HepG2 (cell line): ENCODE results near the gene OGFOD3. TPM values are rescaled to one million over a fixed set of nuclear protein-coding genes. Genes with fewer than 3 reads are reported as not detected.
A peak's percentile ranks its signal among the peaks of the same experiment; 100 is the strongest.

Source experiments
- ATF4 ChIP-seq, 2 experiments: fragments of 450-650 bp in 1 of 2; sonication (generic) in 1 of 2; formaldehyde crosslinking; IDR thresholded peaks; 2 replicates each; pipeline versions ENCODE4 v1.5.0 to v1.8.0; 2020 to 2022; ENCODE audit warnings: mild to moderate bottlenecking in 1 of 2, missing genetic modification reagents in 1 of 2
- DDIT3 ChIP-seq: sonication (generic); formaldehyde crosslinking; IDR thresholded peaks from 2 replicates; pipeline ENCODE4 v1.4.0; 2020; ENCODE audit warnings: mild to moderate bottlenecking, missing genetic modification reagents
- DNMT1 ChIP-seq: sonication (generic); formaldehyde crosslinking; IDR thresholded peaks from 2 replicates; pipeline ENCODE4 v1.5.1; 2020; ENCODE audit warnings: mild to moderate bottlenecking, missing genetic modification reagents
- DRAP1 ChIP-seq: IDR thresholded peaks from 2 replicates; pipeline ENCODE4 v1.6.1; 2016; ENCODE audit warnings: missing genetic modification reagents, missing compliant biosample characterization
- FOXM1 ChIP-seq: sonication (generic); formaldehyde crosslinking; IDR thresholded peaks from 2 replicates; pipeline ENCODE4 v1.5.0; 2020; ENCODE audit warnings: missing genetic modification reagents
- FOXO1 ChIP-seq: sonication (generic); formaldehyde crosslinking; IDR thresholded peaks from 2 replicates; pipeline ENCODE4 v1.4.0; 2020; ENCODE audit warnings: missing genetic modification reagents
- FOXO4 ChIP-seq: sonication (generic); formaldehyde crosslinking; conservative IDR thresholded peaks from 2 replicates; pipeline ENCODE4 v1.8.1; 2023; ENCODE audit warnings: missing genetic modification reagents
- RFX5 ChIP-seq: IDR thresholded peaks from 2 replicates; pipeline ENCODE4 v1.6.1; 2011; ENCODE audit warnings: low read depth, low read length, improper control_type of control experiment
- TBX3 ChIP-seq: fragments of 450-650 bp; IDR thresholded peaks from 2 replicates; pipeline ENCODE4 v1.6.1; 2017; ENCODE audit warnings: antibody characterized with exemption, mild to moderate bottlenecking, inconsistent platforms, borderline replicate concordance
- TIGD3 ChIP-seq: sonication (generic); formaldehyde crosslinking; IDR thresholded peaks from 2 replicates; pipeline ENCODE4 v1.5.1; 2020; ENCODE audit warnings: mild to moderate bottlenecking, missing genetic modification reagents, borderline replicate concordance
- ZBTB1 ChIP-seq: sonication (generic); formaldehyde crosslinking; IDR thresholded peaks from 2 replicates; pipeline ENCODE4 v1.4.0; 2020; ENCODE audit warnings: missing genetic modification reagents, borderline replicate concordance
- ZBTB8A ChIP-seq: sonication (generic); formaldehyde crosslinking; IDR thresholded peaks from 2 replicates; pipeline ENCODE4 v1.4.0; 2020; ENCODE audit warnings: mild to moderate bottlenecking, low read depth, missing genetic modification reagents, borderline replicate concordance
- ZFP36L1 ChIP-seq: sonication (generic); formaldehyde crosslinking; IDR thresholded peaks from 2 replicates; pipeline ENCODE4 v1.8.0; 2022; ENCODE audit warnings: mild to moderate bottlenecking, missing genetic modification reagents, moderate library complexity
- ZFY ChIP-seq: sonication (generic); formaldehyde crosslinking; IDR thresholded peaks from 2 replicates; pipeline ENCODE4 v1.4.0; 2020; ENCODE audit warnings: missing genetic modification reagents
- ZNF17 ChIP-seq: sonication (generic); formaldehyde crosslinking; IDR thresholded peaks from 2 replicates; pipeline ENCODE4 v1.5.0; 2020; ENCODE audit warnings: mild to moderate bottlenecking, missing genetic modification reagents
- ZNF282 ChIP-seq: fragments of 450-650 bp; IDR thresholded peaks from 2 replicates; pipeline ENCODE4 v1.6.1; 2018; ENCODE audit not compliant: partially characterized antibody
- ZNF383 ChIP-seq: sonication (generic); formaldehyde crosslinking; IDR thresholded peaks from 2 replicates; pipeline ENCODE4 v1.4.0; 2020; ENCODE audit warnings: missing genetic modification reagents, mild to moderate bottlenecking, borderline replicate concordance
- ZNF430 ChIP-seq: sonication (generic); formaldehyde crosslinking; IDR thresholded peaks from 2 replicates; pipeline ENCODE4 v1.9.0; 2021; ENCODE audit warnings: mild to moderate bottlenecking, missing genetic modification reagents
- ZNF501 ChIP-seq: sonication (generic); formaldehyde crosslinking; IDR thresholded peaks from 2 replicates; pipeline ENCODE4 v1.5.1; 2020; ENCODE audit warnings: mild to moderate bottlenecking, moderate library complexity, missing genetic modification reagents
- ZNF503 ChIP-seq: sonication (generic); formaldehyde crosslinking; IDR thresholded peaks from 2 replicates; pipeline ENCODE4 v1.4.0; 2020; ENCODE audit warnings: missing genetic modification reagents
- ZNF562 ChIP-seq: sonication (generic); formaldehyde crosslinking; IDR thresholded peaks from 2 replicates; pipeline ENCODE4 v1.8.0; 2022; ENCODE audit warnings: missing genetic modification reagents, borderline replicate concordance
- ZNF724P ChIP-seq: sonication (generic); formaldehyde crosslinking; IDR thresholded peaks from 2 replicates; pipeline ENCODE4 v1.8.0; 2022; ENCODE audit warnings: missing genetic modification reagents, borderline replicate concordance
- ZNF839 ChIP-seq: sonication (generic); formaldehyde crosslinking; IDR thresholded peaks from 2 replicates; pipeline ENCODE4 v1.4.0; 2020; ENCODE audit warnings: missing genetic modification reagents, mild to moderate bottlenecking, borderline replicate concordance
- polyA plus RNA-seq, 8 experiments: library from polyadenylated mRNA; depleted of rRNA in 3 of 8; stranded (reverse) in 7 of 8; unstranded in 1 of 8; fragments of >200 nt; fragmentation: Illumina TruSeq in 4 of 8; extraction: Trizol in 4 of 8; gene quantifications; 2 replicates each; pipeline versions ENCODE4 v1.2.1 to v1.2.3, GENCODE V29; 2011 to 2016; ENCODE audit warnings: low read depth in 4 of 8, missing spikeins in 1 of 8, mixed read lengths in 1 of 8; ENCODE audit not compliant: insufficient read depth in 1 of 8
- total RNA-seq, 5 experiments: library from RNA; depleted of rRNA; stranded (reverse); fragments of >200 nt; fragmentation: Illumina TruSeq; extraction: Trizol; gene quantifications; 2 replicates each; pipeline ENCODE4 v1.2.3, GENCODE V29; 2016; ENCODE audit warnings: low read depth in 1 of 5

The OGFOD3 gene
- total and polyA plus RNA-seq, 2 of the 13 experiments (the other 11 are each of a cell fraction or from before 2014, with no cell fraction given), result 40.0 to 42.1 TPM

- TF ChIP-seq ZNF383 (CRISPR knock-in tag), result no peak
- no peak for TF ChIP-seq ZBTB8A (CRISPR knock-in tag)
- TF ChIP-seq FOXO1, result peak; percentile 70
- peak; percentile 44; the same call in 1 of the 2 replicates for TF ChIP-seq ZNF501
- no peak for TF ChIP-seq TBX3
- no peak for TF ChIP-seq ZBTB1 (CRISPR knock-in tag)
- TF ChIP-seq ZNF282, result no peak
- peak; percentile 45; the same call in 1 of the 2 replicates for TF ChIP-seq DNMT1 (CRISPR knock-in tag)
- TF ChIP-seq ZFP36L1 (CRISPR knock-in tag), result peak; percentile 46
- TF ChIP-seq RFX5, result no peak
- no peak for TF ChIP-seq DRAP1
- no peak for TF ChIP-seq ATF4 (CRISPR knock-in tag; IDR thresholded peaks at IDR 0.05)
- TF ChIP-seq ZNF430 (CRISPR knock-in tag), result peak; percentile 91
- TF ChIP-seq ZFY, result peak; percentile 99
- TF ChIP-seq FOXO4, result peak; percentile 97; the same call in 1 of the 2 replicates
- 0 out of 2 replicates have a peak, but pooled peaks have one; percentile 32 for TF ChIP-seq ZNF839 (CRISPR knock-in tag)
- TF ChIP-seq TIGD3 (CRISPR knock-in tag), result no peak
- peak; percentile 89; the same call in 1 of the 2 replicates for TF ChIP-seq ZNF724P (CRISPR knock-in tag)
- peak; percentile 15; the same call in 1 of the 2 replicates for TF ChIP-seq ZNF562
- no peak for TF ChIP-seq ZNF503 (CRISPR knock-in tag)
- TF ChIP-seq ZNF17 (CRISPR knock-in tag), result no peak
- no peak for TF ChIP-seq DDIT3 (CRISPR knock-in tag)
- no peak; the same call in 1 of the 2 replicates for TF ChIP-seq FOXM1
Measured at GRCh38 chr17:82418001-82418986, at the start of gene OGFOD3, which contains the start of gene HEXD (continued).
